ENCODE results near the gene TTYH2. TPM values are rescaled to one million over a fixed set of nuclear protein-coding genes. Genes with fewer than 3 reads are reported as not detected.

Gene TTYH2
- total RNA-seq, 6 donors from 2014 or later, result 2.4 to 10.5 (median 8.0) TPM

DNA sequence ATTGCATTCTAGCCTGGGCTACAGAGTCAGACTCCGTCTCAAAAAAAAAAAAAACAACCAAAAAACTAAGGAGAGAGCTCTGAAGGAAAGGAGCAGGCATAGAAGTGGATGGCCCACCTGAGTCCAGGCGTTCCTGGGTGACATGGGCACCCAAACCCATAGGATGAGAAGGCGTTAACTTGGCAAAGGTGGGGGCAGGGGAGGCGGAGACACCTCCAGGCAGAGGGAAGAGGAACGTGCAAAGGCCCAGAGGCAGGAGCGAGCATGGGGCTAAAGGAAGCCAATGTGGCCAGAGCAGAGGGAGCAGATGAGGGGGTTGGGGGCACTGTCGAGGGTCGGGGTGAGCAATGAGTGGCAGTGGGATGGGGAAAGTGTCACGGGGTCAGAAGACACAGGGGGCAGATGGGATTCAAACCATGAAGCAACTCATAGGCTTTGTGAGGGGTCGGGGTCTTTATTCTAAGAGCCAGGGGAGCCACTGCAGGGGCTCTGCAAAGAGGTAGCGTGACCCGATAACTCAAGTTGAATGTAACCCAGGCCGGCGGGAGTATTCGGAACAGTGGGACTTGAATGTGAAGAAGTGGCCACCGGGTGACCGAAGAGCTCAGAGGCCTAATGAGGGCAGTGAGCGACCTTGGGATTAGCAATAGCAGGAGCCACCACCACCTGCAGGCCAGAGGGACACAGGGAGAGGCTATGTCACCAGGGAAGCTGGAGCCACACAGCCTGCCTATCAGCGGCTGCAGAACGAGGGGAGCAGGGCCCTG, 11.8 kb downstream of the TTYH2 start:
- H3K9me3 ChIP-seq, result no peaks in the 10 kb centered on the region
- no peak overlapping the region for H3K27ac ChIP-seq
- H3K27me3 ChIP-seq, result no peaks in the 10 kb centered on the region
- TF ChIP-seq, protein P1, sequence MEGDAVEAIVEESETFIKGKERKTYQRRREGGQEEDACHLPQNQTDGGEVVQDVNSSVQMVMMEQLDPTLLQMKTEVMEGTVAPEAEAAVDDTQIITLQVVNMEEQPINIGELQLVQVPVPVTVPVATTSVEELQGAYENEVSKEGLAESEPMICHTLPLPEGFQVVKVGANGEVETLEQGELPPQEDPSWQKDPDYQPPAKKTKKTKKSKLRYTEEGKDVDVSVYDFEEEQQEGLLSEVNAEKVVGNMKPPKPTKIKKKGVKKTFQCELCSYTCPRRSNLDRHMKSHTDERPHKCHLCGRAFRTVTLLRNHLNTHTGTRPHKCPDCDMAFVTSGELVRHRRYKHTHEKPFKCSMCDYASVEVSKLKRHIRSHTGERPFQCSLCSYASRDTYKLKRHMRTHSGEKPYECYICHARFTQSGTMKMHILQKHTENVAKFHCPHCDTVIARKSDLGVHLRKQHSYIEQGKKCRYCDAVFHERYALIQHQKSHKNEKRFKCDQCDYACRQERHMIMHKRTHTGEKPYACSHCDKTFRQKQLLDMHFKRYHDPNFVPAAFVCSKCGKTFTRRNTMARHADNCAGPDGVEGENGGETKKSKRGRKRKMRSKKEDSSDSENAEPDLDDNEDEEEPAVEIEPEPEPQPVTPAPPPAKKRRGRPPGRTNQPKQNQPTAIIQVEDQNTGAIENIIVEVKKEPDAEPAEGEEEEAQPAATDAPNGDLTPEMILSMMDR (IDR thresholded peaks at IDR 0.05), result no peak
- TF ChIP-seq POLR2AphosphoS5 (IDR thresholded peaks at IDR 0.05), result no peak
- no peak for TF ChIP-seq EP300 (IDR thresholded peaks at IDR 0.05)
- no peak for TF ChIP-seq POLR2A (IDR thresholded peaks at IDR 0.05)
- H3K4me1 ChIP-seq, result no peaks in the 10 kb centered on the region
- ATAC-seq (ENCODE audit: low FRiP score in 2 of 2) (no peak), DNase-seq (no peak)
- WGBS, 2 donors, result 95% methylated on average over 20 of the region's 20 CpGs
- peaks cover 0 to 4% (median 0%) of the 10 kb centered on the region in 4 donors for H3K36me3 ChIP-seq
- no peak overlapping the region for H3K4me3 ChIP-seq

DNA sequence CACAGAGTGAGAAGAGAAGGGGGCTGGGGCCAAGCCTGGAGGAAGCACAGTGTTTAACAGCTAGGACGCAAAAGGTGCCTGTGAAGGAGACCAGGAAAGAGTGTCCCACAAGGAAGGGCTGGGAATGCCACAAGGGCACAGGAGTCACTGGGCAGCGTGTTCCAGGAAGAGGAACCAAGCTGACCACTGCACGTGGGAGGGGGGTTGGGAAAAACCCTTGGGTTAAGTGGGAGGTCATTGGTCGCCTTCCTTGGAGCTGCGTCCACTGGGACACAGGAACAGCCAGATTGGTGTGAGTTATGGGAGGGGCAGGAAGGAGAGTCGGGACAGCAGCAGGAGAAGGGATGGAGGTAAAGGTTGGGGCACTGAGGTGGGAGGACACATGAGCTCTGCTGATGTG, 12.9 kb downstream of the TTYH2 start:
- H3K27ac ChIP-seq, result no peak overlapping the region
- no peaks in the 10 kb centered on the region for H3K27me3 ChIP-seq
- H3K4me3 ChIP-seq, result no peak overlapping the region
- 54 to 75% methylated on average over 6 of the region's 6 CpGs for WGBS, 2 donors
- TF ChIP-seq POLR2AphosphoS5 (IDR thresholded peaks at IDR 0.05) (no peak), EP300 (IDR thresholded peaks at IDR 0.05) (no peak), POLR2A (IDR thresholded peaks at IDR 0.05) (no peak)
- TF ChIP-seq, protein P1 (IDR thresholded peaks at IDR 0.05), result no peak
- H3K36me3 ChIP-seq, result peaks cover 0 to 4% (median 0%) of the 10 kb centered on the region in 4 donors
- H3K4me1 ChIP-seq, result no peaks in the 10 kb centered on the region
- no peak for ATAC-seq (ENCODE audit: low FRiP score in 2 of 2)
- no peaks in the 10 kb centered on the region for H3K9me3 ChIP-seq
- no peak for DNase-seq

DNA sequence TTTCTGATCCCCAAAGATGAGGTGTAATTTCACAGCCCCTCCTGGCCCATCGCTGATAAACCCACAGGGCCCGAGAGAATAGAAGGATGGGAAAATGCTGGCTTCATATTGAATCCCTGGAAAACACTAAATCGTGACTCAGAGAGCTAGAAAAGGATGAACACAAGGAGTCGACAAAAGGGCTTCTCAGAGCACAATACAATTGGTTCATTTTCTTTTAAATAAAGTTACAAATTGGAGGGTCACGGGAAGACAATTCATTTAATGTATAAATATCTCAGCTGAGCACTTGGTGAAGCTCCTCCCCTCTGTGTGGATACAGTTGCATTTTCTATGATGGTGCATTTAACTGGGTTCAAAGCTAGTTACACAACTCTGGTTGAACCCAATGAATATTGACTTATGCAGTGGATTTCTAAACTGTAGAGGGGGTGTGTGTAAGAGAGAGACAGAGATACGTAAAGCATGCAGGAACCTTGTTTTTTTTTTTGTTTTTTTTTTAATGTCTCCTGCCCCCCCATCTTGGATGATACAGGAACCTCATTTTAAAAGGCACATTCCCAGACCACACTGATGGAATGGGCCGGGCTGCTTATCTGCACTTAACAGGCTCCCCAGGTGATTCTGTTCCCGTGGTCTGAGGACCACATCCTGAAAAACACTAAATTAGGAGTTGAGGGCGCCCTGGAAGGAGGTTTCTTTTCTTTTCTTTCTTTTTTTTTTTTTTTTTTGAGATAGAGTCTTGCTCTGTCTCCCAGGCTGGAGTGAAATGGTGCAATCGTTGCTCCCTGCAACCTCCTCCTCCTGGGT, 14.1 kb downstream of the TTYH2 start:
- H3K27me3 ChIP-seq, result no peaks in the 10 kb centered on the region
- H3K4me3 ChIP-seq, result no peak overlapping the region
- WGBS, 2 donors, result 83 to 88% methylated on average over 10 of the region's 10 CpGs
- H3K36me3 ChIP-seq, result peaks cover 0 to 4% (median 0%) of the 10 kb centered on the region in 4 donors
- H3K27ac ChIP-seq, result no peak overlapping the region
- TF ChIP-seq EP300 (IDR thresholded peaks at IDR 0.05) (no peak), POLR2AphosphoS5 (IDR thresholded peaks at IDR 0.05) (no peak), POLR2A (IDR thresholded peaks at IDR 0.05) (no peak)
- TF ChIP-seq, protein P1 (IDR thresholded peaks at IDR 0.05), result no peak
- DNase-seq (no peak), ATAC-seq (ENCODE audit: low FRiP score in 2 of 2) (no peak)
- no peaks in the 10 kb centered on the region for H3K4me1 ChIP-seq
- H3K9me3 ChIP-seq, result no peaks in the 10 kb centered on the region

DNA sequence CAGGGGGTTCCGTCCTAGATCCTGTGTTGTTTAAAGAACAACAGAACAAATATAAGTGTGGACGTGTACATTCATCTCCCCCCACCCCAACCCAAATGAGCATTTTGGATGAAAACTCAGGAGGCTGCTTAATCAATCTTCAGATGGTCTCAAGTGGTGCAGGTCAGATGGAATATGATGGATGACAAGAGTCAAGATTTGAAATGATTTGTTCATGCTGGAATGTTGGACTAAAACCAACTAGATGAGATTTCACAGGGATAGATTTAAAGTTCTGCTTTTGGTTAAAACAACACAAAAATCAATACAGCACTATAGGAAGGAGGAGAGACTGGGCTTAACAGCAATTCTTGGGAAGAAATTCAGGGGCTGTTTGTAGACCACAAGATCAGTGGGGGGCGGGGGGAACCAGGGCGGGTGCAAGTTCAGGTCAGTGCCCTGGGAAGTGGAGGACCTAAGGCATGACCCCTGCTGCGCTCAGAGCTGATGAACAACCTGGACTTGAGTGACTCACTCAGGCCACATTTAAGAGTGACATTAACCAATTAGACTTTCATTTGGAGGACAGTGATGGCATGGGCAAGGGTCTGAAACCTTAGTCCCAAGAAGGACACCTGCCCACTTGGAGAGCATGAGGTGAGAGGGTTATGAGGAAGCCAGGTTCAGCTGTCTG, 15.1 kb downstream of the TTYH2 start:
- Histone ChIP-seq H3K9me3 (no peaks in the 10 kb centered on the region), H3K4me1 (no peaks in the 10 kb centered on the region), H3K36me3 (peaks cover 0 to 4% (median 0%) of the 10 kb centered on the region in 4 donors), H3K27ac (no peak overlapping the region), H3K27me3 (no peaks in the 10 kb centered on the region), H3K4me3 (no peak overlapping the region)
- WGBS, 2 donors, result 84 to 88% methylated on average over 5 of the region's 5 CpGs
- DNase-seq (no peak), ATAC-seq (ENCODE audit: low FRiP score in 2 of 2) (no peak)
- TF ChIP-seq EP300 (IDR thresholded peaks at IDR 0.05) (no peak), POLR2A (IDR thresholded peaks at IDR 0.05) (no peak), POLR2AphosphoS5 (IDR thresholded peaks at IDR 0.05) (no peak)
- TF ChIP-seq, protein P1 (IDR thresholded peaks at IDR 0.05), result no peak

All from upper lobe of left lung (tissue), 6 donors.